ENCODE results near the gene SPARC. TPM values are rescaled to one million over a fixed set of nuclear protein-coding genes. Genes with fewer than 3 reads are reported as not detected.
"Not testable (repeated sequence)": the region's sequence is repeated elsewhere in the genome, so short reads cannot be mapped to it uniquely, and the experiment has no call there.

Gene SPARC
- total RNA-seq, 1 donor from 2014 or later, result 158 TPM

GRCh38 chr5:151680944-151681427 is 5.7 kb downstream of the SPARC start:
- H3K27me3 ChIP-seq, result no peaks in the 10 kb centered on the region
- no peak overlapping the region for H3K27ac Mint-ChIP-seq
- H3K9ac ChIP-seq, result no peak overlapping the region
- H3K36me3 ChIP-seq, result no peaks in the 10 kb centered on the region
- H3K36me3 Mint-ChIP-seq, result peaks cover 23% of the 10 kb centered on the region
- peaks cover 7% of the 10 kb centered on the region for H4K20me1 ChIP-seq (ENCODE audit: low read depth)
- H3K4me1 ChIP-seq, result peaks cover 40% of the 10 kb centered on the region
- H3K79me2 ChIP-seq (ENCODE audit: low read depth), result peaks cover 7% of the 10 kb centered on the region
- TF ChIP-seq EZH2 (IDR thresholded peaks at IDR 0.05), result no peak
- TF ChIP-seq CTCF (IDR thresholded peaks at IDR 0.05), result no peak
- no peak for TF ChIP-seq EZH2phosphoT487 (IDR thresholded peaks at IDR 0.05)
- H3K27me3 Mint-ChIP-seq (ENCODE audit: insufficient read depth, low read depth), result peaks cover 7% of the 10 kb centered on the region
- no peak overlapping the region for H3K4me2 ChIP-seq
- peaks cover 7% of the 10 kb centered on the region for H3F3A ChIP-seq (ENCODE audit: low read depth)
- DNase-seq (ENCODE audit: low spot score), result no peak
- H3K27ac ChIP-seq, result no peak overlapping the region
- H3K9me3 ChIP-seq (ENCODE audit: low read depth), result no peaks in the 10 kb centered on the region
- no peak overlapping the region for H2AFZ ChIP-seq (replicated peaks)
- H3K4me3 Mint-ChIP-seq, result no peak overlapping the region
- H3K9me3 Mint-ChIP-seq, result no peaks in the 10 kb centered on the region
- no peak overlapping the region for H3K4me3 ChIP-seq
- H3K4me1 Mint-ChIP-seq, result peaks cover 66% of the 10 kb centered on the region

- H3K27ac Mint-ChIP-seq; H3K9ac ChIP-seq; H4K20me1 ChIP-seq (ENCODE audit: low read depth); H3K9me3 Mint-ChIP-seq; H3K79me2 ChIP-seq (ENCODE audit: low read depth); H3K27ac ChIP-seq; DNase-seq (ENCODE audit: low spot score); H3K4me3 Mint-ChIP-seq; H3K4me2 ChIP-seq; H3K36me3 ChIP-seq; H3F3A ChIP-seq (ENCODE audit: low read depth); H3K9me3 ChIP-seq (ENCODE audit: low read depth); H3K4me3 ChIP-seq; H3K27me3 ChIP-seq; H3K27me3 Mint-ChIP-seq (ENCODE audit: insufficient read depth, low read depth); H2AFZ ChIP-seq (replicated peaks): not testable (repeated sequence)
- Mint-ChIP-seq H3K4me1 (peaks cover 68% of the 10 kb centered on the region), H3K36me3 (peaks cover 26% of the 10 kb centered on the region)
- peaks cover 39% of the 10 kb centered on the region for H3K4me1 ChIP-seq
Measured at GRCh38 chr5:151680156-151680505, 6.6 kb downstream of the SPARC start.

GRCh38 chr5:151679421-151680155 is 7.1 kb downstream of the SPARC start:
- Histone ChIP-seq H3K9ac (no peak overlapping the region), H3F3A (ENCODE audit: low read depth) (no peaks in the 10 kb centered on the region), H3K27ac (no peak overlapping the region), H2AFZ (replicated peaks) (no peak overlapping the region), H3K4me1 (peaks cover 34% of the 10 kb centered on the region), H3K79me2 (ENCODE audit: low read depth) (no peaks in the 10 kb centered on the region), H3K4me3 (no peak overlapping the region), H4K20me1 (ENCODE audit: low read depth) (peaks cover 4% of the 10 kb centered on the region), H3K36me3 (no peaks in the 10 kb centered on the region), H3K9me3 (ENCODE audit: low read depth) (no peaks in the 10 kb centered on the region), H3K27me3 (no peaks in the 10 kb centered on the region), H3K4me2 (no peak overlapping the region)
- DNase-seq (ENCODE audit: low spot score), result no peak
- no peak overlapping the region for H3K27ac Mint-ChIP-seq
- peaks cover 63% of the 10 kb centered on the region for H3K4me1 Mint-ChIP-seq
- H3K4me3 Mint-ChIP-seq, result no peak overlapping the region
- peaks cover 26% of the 10 kb centered on the region for H3K36me3 Mint-ChIP-seq
- peaks cover 7% of the 10 kb centered on the region for H3K27me3 Mint-ChIP-seq (ENCODE audit: insufficient read depth, low read depth)
- H3K9me3 Mint-ChIP-seq, result no peaks in the 10 kb centered on the region
- no peak for TF ChIP-seq EZH2phosphoT487 (IDR thresholded peaks at IDR 0.05)
- TF ChIP-seq CTCF (IDR thresholded peaks at IDR 0.05), result no peak
- no peak for TF ChIP-seq EZH2 (IDR thresholded peaks at IDR 0.05)

GRCh38 chr5:151678713-151679112 is 8.0 kb downstream of the SPARC start:
- no peak overlapping the region for H3K4me3 ChIP-seq
- Mint-ChIP-seq H3K27me3 (ENCODE audit: insufficient read depth, low read depth) (peaks cover 7% of the 10 kb centered on the region), H3K9me3 (no peaks in the 10 kb centered on the region), H3K27ac (no peak overlapping the region), H3K4me1 (peaks cover 57% of the 10 kb centered on the region), H3K36me3 (peaks cover 28% of the 10 kb centered on the region), H3K4me3 (no peak overlapping the region)
- H3K27ac ChIP-seq, result no peak overlapping the region
- no peaks in the 10 kb centered on the region for H3F3A ChIP-seq (ENCODE audit: low read depth)
- no peak overlapping the region for H2AFZ ChIP-seq (replicated peaks)
- no peak for DNase-seq (ENCODE audit: low spot score)
- no peak overlapping the region for H3K9ac ChIP-seq
- no peaks in the 10 kb centered on the region for H4K20me1 ChIP-seq (ENCODE audit: low read depth)
- no peak overlapping the region for H3K4me2 ChIP-seq
- H3K9me3 ChIP-seq (ENCODE audit: low read depth), result no peaks in the 10 kb centered on the region
- H3K79me2 ChIP-seq (ENCODE audit: low read depth), result no peaks in the 10 kb centered on the region
- TF ChIP-seq EZH2phosphoT487 (IDR thresholded peaks at IDR 0.05), result no peak
- H3K36me3 ChIP-seq, result no peaks in the 10 kb centered on the region
- H3K27me3 ChIP-seq, result no peaks in the 10 kb centered on the region
- peaks cover 28% of the 10 kb centered on the region for H3K4me1 ChIP-seq
